IMR-90 (cell line): ENCODE measurements around the gene ZBTB32.

Source experiments
- CHD1 ChIP-seq: IDR thresholded peaks from 2 replicates; pipeline ENCODE4 v1.6.1; 2012; ENCODE audit warnings: low read depth, low read length, improper control_type of control experiment
- MAFK ChIP-seq: IDR thresholded peaks from 2 replicates; pipeline ENCODE4 v1.6.1; 2012; ENCODE audit warnings: low read depth, low read length, improper control_type of control experiment
- POLR2A ChIP-seq: IDR thresholded peaks from 2 replicates; pipeline ENCODE4 v1.6.1; 2012; ENCODE audit warnings: mild to moderate bottlenecking, low read depth, low read length
- RAD21 ChIP-seq: IDR thresholded peaks from 2 replicates; pipeline ENCODE4 v1.6.1; 2012; ENCODE audit warnings: low read length, improper control_type of control experiment
- SMC3 ChIP-seq: fragments of 150-350 bp; IDR thresholded peaks from 2 replicates; pipeline ENCODE4 v1.6.1; 2016; ENCODE audit warnings: low read depth, mild to moderate bottlenecking, antibody characterized with exemption, low read length, moderate library complexity
- TF ChIP-seq, protein P1 (sequence below): conservative IDR thresholded peaks from 2 replicates; pipeline ENCODE4 v1.5.1; 2012; ENCODE audit warnings: mild to moderate bottlenecking, low read depth, low read length, improper control_type of control experiment
- TF ChIP-seq, protein P2 (sequence below): fragments of 150-350 bp; IDR thresholded peaks from 2 replicates; pipeline ENCODE4 v1.6.1; 2016; ENCODE audit warnings: low read depth, mild to moderate bottlenecking, low read length, moderate library complexity, borderline replicate concordance

DNA sequence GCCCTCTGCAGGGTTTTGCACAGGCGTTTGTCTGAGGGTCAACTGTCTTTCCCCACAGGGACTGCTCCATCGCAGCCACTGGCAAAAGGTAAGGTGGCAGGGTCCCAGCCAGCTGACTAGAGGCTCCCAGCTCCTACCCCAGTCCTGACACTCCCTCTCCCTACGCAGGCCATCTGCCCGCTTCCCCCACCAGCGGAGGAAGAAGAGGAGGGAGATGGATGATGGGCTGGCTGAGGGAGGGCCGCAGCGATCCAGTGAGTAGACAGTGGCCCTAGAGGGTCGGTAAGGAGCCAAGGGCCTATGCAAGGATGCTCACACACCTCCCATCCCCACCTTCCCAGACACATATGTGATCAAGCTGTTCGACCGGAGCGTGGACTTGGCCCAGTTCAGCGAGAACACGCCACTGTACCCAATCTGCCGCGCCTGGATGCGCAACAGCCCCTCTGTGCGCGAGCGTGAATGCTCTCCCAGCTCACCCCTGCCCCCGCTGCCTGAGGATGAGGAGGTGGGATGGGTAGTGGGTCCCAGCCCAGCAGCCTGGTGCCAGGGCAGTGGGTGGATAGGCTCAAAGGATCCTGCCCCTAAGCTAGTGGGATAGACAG, 48.5 kb downstream of the ZBTB32 start:
- TF ChIP-seq POLR2A: no peak
- TF ChIP-seq, protein P1, sequence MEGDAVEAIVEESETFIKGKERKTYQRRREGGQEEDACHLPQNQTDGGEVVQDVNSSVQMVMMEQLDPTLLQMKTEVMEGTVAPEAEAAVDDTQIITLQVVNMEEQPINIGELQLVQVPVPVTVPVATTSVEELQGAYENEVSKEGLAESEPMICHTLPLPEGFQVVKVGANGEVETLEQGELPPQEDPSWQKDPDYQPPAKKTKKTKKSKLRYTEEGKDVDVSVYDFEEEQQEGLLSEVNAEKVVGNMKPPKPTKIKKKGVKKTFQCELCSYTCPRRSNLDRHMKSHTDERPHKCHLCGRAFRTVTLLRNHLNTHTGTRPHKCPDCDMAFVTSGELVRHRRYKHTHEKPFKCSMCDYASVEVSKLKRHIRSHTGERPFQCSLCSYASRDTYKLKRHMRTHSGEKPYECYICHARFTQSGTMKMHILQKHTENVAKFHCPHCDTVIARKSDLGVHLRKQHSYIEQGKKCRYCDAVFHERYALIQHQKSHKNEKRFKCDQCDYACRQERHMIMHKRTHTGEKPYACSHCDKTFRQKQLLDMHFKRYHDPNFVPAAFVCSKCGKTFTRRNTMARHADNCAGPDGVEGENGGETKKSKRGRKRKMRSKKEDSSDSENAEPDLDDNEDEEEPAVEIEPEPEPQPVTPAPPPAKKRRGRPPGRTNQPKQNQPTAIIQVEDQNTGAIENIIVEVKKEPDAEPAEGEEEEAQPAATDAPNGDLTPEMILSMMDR: no peak
- TF ChIP-seq SMC3: no peak
- no peak for TF ChIP-seq RAD21
- TF ChIP-seq CHD1: no peak
- TF ChIP-seq, protein P2, sequence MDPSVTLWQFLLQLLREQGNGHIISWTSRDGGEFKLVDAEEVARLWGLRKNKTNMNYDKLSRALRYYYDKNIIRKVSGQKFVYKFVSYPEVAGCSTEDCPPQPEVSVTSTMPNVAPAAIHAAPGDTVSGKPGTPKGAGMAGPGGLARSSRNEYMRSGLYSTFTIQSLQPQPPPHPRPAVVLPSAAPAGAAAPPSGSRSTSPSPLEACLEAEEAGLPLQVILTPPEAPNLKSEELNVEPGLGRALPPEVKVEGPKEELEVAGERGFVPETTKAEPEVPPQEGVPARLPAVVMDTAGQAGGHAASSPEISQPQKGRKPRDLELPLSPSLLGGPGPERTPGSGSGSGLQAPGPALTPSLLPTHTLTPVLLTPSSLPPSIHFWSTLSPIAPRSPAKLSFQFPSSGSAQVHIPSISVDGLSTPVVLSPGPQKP: no peak
- TF ChIP-seq MAFK: no peak
